GOT3 (cell line): ENCODE data around the gene MRPL20.
"Not testable (repeated sequence)": the region's sequence is repeated elsewhere in the genome, so short reads cannot be mapped to it uniquely, and the experiment has no call there.

Experiments used
- DNase-seq: peaks from one replicate; lab custom pipeline; 2025; ENCODE audit warnings: mixed read lengths; lab: John Stamatoyannopoulos, UW

Gene MRPL20

GRCh38 chr1:1437033-1437903, 30.2 kb upstream of the MRPL20 start:
- no peak for DNase-seq

DNA sequence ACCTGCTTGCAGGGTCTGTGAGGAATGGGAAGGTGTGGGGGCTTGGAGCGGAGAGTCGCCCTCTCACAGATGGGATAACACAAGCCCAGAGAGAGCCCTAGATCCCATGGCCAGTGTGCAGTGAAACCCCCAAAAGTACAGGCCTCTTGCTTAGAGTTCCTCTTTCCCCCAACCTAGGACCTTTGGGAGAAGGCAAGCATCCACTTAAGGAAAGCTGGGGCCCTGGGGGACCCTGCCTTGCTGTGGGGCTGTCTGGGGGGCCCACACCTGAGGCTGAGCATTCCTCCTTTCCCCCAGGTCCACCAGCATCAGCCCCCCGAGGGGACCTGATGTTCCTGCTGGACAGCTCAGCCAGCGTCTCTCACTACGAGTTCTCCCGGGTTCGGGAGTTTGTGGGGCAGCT, 29.5 kb upstream of the MRPL20 start:
- DNase-seq = no peak

DNA sequence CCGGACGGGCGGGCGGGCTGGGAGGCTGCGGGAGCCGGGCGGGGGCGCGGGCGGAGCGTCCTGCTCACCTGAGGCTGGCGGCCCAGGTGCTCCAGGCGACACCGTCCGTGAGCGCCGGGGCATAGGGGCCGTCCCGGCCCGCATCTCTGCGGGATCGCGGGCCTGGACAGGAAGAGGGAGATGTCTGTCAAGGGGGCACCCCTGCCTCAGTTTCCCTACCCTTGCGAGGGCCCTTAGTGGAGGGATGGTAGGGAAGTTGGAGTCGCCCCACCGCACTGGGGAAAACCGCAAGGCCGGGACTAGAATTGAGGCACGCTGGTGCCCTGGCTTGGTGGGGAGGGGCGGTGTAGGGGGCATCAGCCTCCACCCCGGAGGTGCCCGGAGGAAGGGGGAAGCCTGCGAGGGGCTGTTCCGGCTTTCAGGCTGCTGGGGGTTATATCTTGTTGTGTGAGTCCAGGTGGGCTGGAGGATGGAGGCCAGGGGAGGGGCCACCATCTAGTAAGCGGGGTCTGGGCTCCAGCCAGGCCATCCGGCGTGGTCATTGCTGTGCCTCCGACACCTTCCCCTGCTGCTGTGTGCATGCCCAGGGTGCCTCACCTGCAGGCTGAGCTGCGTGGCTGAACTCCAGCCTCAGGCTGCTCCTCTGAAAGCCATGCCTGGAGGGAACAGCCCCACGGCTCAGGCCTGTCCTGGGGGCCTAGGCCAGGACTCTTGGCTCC, 29.0 kb upstream of the MRPL20 start:
- no peak for DNase-seq

GRCh38 chr1:1435106-1435903, 28.2 kb upstream of the MRPL20 start, which contains the start of gene VWA1:
TSS of gene VWA1 (plus strand) at chr1:1435690. CDS start at chr1:1435749, 59 bp downstream.
- DNase-seq = no peak

DNA sequence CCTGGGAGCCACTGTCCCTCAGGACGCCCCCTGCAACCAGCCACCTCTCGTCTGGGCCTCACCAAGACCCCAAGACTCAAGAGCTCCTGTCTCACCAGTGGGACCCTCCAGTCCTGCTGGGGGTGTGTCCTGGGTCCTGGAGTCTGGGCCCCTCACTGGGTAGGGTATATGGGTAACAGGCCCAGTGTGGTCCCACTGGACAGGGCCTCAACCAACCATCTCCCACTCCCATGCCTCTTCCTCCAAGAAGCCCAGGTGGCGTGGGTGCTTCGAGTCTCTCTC, 27.7 kb upstream of the MRPL20 start:
- no peak for DNase-seq

- no peak for DNase-seq
These were observed 27.2 kb upstream of the MRPL20 start for GRCh38 chr1:1434131-1434823.

GRCh38 chr1:1433804-1434130, 26.7 kb upstream of the MRPL20 start:
- no peak for DNase-seq

DNA sequence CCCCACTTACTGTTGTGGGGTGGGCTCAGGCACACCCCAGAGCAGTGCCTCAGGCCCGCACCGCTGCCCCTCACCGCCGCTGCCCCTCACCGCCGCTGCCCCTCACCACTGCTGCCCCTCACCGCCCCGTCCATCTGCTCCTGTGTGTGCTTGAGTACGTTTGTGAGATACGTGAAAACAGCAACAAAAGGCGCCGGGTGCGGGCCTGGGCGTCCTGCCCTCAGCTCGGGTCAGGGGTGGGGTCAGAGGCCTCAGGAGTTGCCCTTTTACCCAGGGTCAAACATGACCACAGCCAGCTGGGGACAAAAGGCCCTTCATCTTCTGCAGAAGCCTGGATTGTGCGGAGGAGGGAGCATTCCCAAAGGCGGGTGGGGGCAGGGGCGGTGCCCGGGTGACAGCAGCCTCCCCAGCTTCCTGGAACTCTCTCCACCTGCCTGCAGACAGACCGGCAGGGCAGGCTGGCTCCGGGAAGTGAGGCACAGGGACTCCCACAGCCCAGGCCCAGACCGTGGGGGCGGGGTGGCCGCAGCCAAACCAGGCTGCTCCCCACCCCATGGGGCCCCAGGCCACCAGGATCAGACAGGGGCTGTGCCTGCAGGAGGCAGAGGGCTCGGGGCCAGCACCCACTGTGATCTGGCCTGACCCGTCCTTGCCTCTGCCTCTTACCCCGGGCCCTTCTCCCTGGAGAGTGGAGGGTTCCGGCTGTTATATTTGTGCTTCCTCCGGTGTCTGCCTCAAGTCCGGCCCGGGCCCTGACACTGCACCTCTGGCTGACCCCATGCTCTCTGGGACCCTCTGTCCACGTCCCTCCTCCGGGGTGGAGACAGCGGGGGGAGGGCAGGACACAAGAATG, 26.1 kb upstream of the MRPL20 start:
- DNase-seq = no peak

DNA sequence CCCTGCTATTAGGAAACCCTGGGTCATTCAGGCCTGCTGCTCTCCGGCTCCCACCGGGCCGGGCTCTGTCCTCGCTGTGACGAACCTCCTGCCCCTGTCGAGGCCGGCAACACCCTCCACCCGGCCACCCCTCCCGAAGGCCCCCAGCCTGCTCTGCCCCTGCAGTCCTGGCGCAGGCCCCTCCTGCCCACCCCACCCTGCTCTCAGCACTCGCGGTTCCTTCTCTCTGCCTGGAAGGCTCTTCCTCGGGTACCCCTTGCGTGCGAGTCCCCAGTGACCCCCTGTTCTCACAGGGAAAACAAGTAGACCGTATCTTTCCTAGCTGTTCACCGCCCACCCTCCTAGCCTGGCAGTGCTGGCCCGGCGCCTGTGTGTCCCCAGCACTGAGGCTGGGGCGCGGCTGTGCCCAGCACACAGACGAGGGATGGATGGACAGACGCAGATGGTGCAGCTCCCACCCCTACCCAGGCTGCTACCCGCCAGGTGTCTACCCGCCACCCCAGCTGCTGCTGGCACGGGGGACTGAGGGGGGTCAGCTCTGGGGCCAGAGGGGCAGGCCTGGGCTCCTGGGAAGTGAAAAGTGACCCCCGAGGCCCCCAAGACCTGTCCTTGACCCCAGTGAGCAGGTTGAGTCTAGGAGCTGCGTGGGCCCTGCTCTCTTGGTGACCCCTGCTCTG, 25.3 kb upstream of the MRPL20 start:
- no peak for DNase-seq

DNA sequence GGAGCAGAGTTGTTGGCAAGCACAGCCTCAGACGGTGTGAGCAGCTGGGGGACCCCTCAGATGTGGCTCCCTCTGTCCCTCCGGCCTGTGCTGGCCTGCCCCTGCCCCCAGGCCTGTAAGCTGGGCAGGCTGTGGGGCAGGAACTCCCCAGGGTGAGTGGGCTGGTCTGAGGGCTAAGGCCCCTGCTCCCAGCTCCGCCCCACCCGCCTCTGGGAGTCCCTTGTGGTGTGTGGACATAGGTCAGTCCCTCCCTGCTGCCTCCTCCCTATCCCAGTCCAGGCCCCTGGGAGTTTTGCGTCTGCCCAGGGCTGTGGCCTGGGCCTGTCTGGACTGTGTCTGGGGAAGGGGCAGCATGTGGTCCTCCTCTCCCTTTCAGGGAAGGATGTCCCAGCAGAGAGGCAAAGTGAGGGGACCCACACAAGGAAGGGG, 24.8 kb upstream of the MRPL20 start:
- no peak for DNase-seq

GRCh38 chr1:1430992-1431844, 24.1 kb upstream of the MRPL20 start:
- no peak for DNase-seq

DNA sequence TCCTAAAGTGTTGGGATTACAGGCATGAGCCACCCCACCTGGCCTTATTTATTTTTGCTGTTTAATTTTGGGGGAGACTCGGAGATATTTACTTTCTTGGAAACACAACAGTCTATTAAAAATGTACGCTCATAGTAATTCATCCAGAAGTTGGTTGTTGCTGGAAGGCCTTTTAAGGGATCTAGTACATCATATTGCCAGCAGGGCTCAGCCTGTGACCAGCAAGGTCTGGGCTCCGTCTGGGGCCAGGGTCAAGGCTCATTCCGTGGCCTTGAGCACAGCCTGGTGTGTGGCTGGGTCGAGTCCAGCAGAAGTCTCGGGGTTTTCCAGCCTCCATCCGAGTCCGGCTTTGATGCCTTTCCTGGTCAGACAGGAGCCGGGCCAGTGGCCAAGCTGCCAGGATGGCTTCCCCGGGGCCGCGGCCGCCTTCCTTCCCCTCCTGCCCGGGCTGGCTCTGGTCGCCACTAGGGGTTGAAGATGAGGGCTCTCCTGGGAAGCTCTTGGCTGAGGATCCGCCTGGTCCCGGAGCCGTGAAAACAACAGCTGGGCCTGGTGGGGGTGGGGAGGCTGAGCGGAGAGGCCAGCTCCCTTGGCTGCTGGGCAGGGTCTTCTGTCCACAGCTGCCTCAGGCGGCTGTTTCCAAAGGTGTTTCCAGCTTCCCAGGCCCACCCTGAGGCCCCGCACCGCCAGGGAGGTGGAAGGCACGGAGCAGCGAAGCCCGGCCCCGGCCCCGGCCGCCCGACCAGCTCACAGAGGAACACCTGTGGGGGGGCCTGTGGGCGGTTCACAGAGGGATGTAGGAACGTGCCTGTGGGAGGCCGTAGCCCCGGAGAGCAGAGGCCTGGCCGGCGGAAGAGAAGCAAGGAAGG, 23.3 kb upstream of the MRPL20 start:
- no peak for DNase-seq

DNA sequence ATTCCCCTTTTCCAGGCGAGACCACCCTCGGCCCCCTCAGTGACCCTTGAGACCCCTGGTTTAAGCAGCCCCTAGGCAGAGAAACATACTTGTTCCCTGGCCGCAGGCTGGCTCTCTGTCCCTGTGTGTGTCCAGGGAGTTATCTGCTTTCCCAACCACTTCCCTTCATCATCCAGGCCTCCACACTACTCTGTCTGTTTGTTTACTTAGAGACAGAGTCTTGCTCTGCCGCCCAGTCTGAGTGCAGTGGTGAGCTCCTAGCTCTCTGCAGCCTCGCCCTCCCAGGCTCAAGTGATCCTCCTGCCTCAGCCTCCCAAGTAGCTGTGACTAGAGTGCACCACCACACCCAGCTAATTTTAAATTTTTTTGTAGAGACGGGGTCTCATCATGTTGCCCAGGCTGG, 22.6 kb upstream of the MRPL20 start:
- DNase-seq = no peak

DNA sequence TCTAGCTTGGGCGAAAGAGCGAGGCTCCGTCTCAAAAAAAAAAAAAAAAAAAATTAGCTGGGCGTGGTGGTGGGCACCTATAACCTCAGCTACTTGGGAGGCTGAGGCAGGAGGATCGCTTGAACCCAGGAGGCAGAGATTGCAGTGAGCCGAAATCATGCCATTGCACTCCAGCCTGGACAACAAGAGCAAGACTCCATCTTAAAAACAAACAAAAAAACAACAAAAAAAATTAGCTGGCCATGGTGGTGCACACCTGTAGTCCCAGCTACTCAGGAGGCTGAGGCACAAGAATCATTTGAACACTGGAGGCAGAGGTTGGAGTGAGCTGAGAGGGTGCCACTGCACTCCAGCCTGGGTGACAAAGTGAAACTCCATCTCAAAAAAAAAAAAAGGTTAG, 21.9 kb upstream of the MRPL20 start:
- DNase-seq = not testable (repeated sequence)

DNA sequence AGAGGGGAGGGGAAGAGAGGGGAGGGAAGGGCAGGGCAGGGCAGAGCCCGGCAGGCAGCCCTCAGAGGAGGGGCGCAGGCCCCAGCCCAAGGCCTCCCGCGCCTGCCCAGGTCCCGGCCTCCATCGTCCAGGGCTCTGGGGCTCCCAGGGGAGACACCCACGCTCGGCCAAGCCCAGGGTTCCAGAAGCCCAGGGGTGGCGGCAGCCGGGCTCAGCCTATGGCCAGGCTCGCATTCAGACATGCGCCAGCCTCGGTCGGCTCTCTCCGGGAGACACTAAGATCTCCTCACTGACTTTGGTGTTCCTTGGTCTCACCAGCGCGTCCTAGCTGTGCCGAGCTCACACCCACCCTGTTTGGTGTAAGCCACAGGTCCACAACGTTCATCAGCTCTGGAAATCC, 21.1 kb upstream of the MRPL20 start:
- no peak for DNase-seq

DNA sequence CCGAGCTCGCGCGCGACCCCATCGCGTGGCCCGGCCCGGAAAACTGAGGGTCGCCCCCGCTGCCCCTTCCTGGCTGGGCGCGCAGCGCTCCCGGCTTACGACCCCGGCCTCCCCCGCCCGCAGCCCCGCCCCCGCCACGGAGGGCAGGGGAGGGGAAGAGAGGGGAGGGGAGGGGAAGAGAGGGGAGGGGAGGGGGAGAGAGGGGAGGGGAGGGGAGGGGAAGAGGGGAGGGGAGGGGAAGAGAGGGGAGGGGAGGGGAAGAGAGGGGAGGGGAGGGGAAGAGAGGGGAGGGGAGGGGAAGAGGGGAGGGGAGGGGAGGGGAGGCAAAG, 20.7 kb upstream of the MRPL20 start:
- DNase-seq = no peak

DNA sequence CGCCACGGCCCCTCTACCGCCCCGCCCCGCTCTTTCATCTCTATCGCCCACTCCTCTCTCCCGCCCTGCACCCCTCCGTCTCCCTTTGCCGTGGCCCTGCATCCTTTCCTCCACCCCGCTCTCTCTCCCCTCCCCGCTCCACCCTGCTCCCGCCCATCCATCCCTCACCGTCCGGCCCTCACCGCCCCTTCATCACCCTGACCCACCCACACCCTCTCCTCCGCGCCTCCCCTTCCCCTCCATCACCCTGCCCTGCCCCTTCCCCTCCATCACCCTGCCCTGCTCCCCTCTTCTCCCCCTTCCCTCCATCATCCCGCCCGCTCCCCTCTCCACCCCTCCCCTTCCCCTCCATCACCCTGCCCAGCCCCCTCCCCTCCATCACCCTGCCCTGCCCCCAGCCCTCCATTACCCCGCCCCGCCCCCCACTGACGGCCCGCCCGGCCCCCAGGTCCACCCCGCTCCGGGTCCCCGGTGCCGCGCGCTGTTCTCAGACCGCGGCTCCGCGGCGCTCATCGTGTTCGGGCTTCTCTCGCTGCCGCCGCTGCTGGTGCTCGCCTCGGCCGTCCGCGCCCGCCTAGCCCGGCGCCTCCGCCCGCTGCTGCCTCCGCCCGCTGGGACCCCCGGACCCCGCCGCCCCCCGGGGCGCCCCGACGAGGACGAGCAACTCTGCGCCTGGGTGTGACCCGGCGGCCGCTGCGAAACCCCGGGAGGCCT, 20.2 kb upstream of the MRPL20 start:
- DNase-seq = no peak

DNA sequence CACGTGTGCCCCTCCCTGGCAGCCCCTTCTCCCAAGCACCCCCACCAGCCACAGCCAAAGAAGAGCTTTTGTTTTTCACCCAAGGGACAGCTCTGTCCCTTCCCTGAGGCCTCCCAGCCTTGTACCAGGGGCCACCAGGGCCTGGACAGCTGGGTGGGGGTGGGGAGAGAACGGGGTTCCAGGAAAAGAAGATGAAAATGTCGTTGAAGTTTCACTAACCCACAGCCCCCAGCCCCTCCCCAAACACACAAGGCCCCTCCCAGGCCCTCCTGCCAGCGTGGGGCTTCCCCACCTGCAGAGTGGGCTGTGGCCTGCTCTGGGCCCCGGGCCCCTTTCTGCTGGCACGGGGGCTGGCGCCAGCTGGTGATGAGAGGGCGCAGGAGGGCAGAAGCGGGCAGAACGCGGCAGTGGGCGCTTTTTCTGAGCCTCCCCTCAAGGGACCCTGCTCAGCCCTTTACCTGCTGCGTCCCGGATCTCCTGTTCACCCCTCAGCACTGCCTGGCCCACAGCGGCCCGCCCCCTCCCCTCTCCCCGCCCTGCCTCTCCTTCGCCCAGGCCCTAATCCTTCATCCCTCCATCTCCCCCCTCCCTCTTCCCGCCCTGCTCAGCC, 19.5 kb upstream of the MRPL20 start:
- DNase-seq = no peak
